Smooth muscle cell (in vitro differentiated cells): ENCODE results near the gene DLGAP1. TPM values are rescaled to one million over a fixed set of nuclear protein-coding genes. Genes with fewer than 3 reads are reported as not detected.

Source experiments
- DNase-seq: peaks from one replicate; lab custom pipeline; 2025; ENCODE audit not compliant: unreplicated experiment; lab: John Stamatoyannopoulos, UW
- H2AFZ ChIP-seq: fragments of 200-600 bp; sonication (generic); 2 replicates; pipeline ENCODE4 v1.6.0; 2016; ENCODE audit warnings: antibody characterized with exemption, low read depth, mild to moderate bottlenecking
- H3F3A ChIP-seq: fragments of 200-600 bp; sonication (generic); 2 replicates; pipeline ENCODE4 v1.6.0; 2017; ENCODE audit warnings: antibody characterized with exemption, low read depth
- H3K27ac ChIP-seq: fragments of 200-600 bp; sonication (generic); 2 replicates; pipeline ENCODE4 v1.5.1; 2016; ENCODE audit warnings: low read depth, mild to moderate bottlenecking
- H3K27me3 ChIP-seq: fragments of 200-600 bp; sonication (generic); 2 replicates; pipeline ENCODE4 v1.6.1; 2016; ENCODE audit warnings: low read depth, mild to moderate bottlenecking
- H3K36me3 ChIP-seq: fragments of 200-600 bp; sonication (generic); 2 replicates; pipeline ENCODE4 v1.5.1; 2016; ENCODE audit warnings: low read depth
- H3K4me1 ChIP-seq: fragments of 200-600 bp; sonication (generic); 2 replicates; pipeline ENCODE4 v1.5.1; 2016; ENCODE audit warnings: low read depth
- H3K4me2 ChIP-seq: fragments of 200-600 bp; sonication (generic); 2 replicates; pipeline ENCODE4 v1.6.0; 2016; ENCODE audit warnings: mild to moderate bottlenecking
- H3K4me3 ChIP-seq: fragments of 200-600 bp; sonication (generic); 2 replicates; pipeline ENCODE4 v1.5.1; 2016; ENCODE audit warnings: mild to moderate bottlenecking
- H3K79me2 ChIP-seq: fragments of 200-600 bp; sonication (generic); 2 replicates; pipeline ENCODE4 v1.6.0; 2016; ENCODE audit warnings: low read depth, mild to moderate bottlenecking
- H3K9ac ChIP-seq: fragments of 200-600 bp; sonication (generic); 2 replicates; pipeline ENCODE4 v1.6.0; 2016; ENCODE audit warnings: low read depth
- H3K9me3 ChIP-seq: fragments of 200-600 bp; sonication (generic); replicated peaks from 2 replicates; pipeline ENCODE4 v1.5.1; 2016; ENCODE audit warnings: low read depth
- H4K20me1 ChIP-seq: fragments of 200-600 bp; sonication (generic); 2 replicates; pipeline ENCODE4 v1.6.0; 2016; ENCODE audit warnings: low read depth
- WGBS: methylation state at CpG from one replicate; pipeline ENCODE4 v1.1.7; 2016; ENCODE audit warnings: low lambda C conversion rate; 5-methylcytosine and 5-hydroxymethylcytosine counted together
- polyA plus RNA-seq: library from polyadenylated mRNA; unstranded; fragments of >200 nt; fragmentation: Nextera tagmentation; extraction: Ambion mirVana; gene quantifications from 2 replicates; pipeline ENCODE4 v1.2.1, GENCODE V29; 2016
- total RNA-seq: library from RNA; depleted of rRNA; stranded (reverse); fragments of >200 nt; gene quantifications from 2 replicates; pipeline ENCODE4 v1.2.3, GENCODE V29; 2014
- TF ChIP-seq, protein P1 (sequence below): fragments of 200-600 bp; sonication (generic); IDR thresholded peaks from 2 replicates; pipeline ENCODE4 v1.5.1; 2017; ENCODE audit warnings: borderline replicate concordance, mild to moderate bottlenecking, antibody characterized with exemption; ENCODE audit not compliant: insufficient read depth, poor library complexity, severe bottlenecking

The DLGAP1 gene
- total and polyA plus RNA-seq, 2 experiments from 2014 or later: 2.6 to 11.3 TPM

DNA sequence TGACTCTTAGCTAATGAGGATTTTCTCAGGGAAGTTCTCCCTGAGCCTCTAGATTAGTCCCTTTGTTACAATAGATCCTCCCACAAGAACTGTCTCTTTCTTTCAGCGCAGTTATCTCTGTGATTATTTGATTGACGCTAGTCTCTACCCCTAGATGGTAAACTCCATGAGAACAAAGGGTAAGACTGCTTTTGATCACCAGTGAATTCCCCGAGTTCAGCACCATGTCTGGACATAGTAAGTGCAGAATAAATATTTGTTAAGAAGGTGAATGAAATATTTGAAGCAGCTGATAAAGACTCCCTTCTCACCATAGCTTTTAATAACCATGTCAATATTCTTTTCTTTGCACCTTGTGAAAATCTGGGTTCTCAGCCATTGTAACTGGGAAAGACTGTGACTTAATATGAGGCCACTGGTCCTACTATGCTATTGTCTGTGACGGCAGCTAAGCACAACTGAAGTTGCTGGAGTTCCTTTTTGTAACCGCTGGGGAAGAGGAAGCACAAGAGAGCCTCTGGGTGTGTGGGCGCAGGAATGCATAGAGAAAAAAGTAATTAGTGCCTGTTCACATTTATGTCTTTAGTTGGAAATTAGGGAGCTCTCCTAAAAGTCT is 790.4 kb downstream of the DLGAP1 start:
- Histone ChIP-seq H3K9me3 (no peaks in the 10 kb centered on the region), H3K36me3 (peaks cover 3% of the 10 kb centered on the region), H4K20me1 (no peaks in the 10 kb centered on the region), H3K27ac (peak overlapping the region; percentile 86), H3K9ac (peak overlapping the region; percentile 48), H3K27me3 (no peaks in the 10 kb centered on the region), H3F3A (peaks cover 10% of the 10 kb centered on the region), H3K79me2 (no peaks in the 10 kb centered on the region), H3K4me1 (peaks cover 21% of the 10 kb centered on the region), H2AFZ (no peak overlapping the region), H3K4me3 (no peak overlapping the region), H3K4me2 (peak overlapping the region; percentile 78)
- DNase-seq: no peak
- TF ChIP-seq, protein P1, sequence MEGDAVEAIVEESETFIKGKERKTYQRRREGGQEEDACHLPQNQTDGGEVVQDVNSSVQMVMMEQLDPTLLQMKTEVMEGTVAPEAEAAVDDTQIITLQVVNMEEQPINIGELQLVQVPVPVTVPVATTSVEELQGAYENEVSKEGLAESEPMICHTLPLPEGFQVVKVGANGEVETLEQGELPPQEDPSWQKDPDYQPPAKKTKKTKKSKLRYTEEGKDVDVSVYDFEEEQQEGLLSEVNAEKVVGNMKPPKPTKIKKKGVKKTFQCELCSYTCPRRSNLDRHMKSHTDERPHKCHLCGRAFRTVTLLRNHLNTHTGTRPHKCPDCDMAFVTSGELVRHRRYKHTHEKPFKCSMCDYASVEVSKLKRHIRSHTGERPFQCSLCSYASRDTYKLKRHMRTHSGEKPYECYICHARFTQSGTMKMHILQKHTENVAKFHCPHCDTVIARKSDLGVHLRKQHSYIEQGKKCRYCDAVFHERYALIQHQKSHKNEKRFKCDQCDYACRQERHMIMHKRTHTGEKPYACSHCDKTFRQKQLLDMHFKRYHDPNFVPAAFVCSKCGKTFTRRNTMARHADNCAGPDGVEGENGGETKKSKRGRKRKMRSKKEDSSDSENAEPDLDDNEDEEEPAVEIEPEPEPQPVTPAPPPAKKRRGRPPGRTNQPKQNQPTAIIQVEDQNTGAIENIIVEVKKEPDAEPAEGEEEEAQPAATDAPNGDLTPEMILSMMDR: peak; percentile 7
- 41% methylated on average over 6 of the region's 6 CpGs for WGBS

DNA sequence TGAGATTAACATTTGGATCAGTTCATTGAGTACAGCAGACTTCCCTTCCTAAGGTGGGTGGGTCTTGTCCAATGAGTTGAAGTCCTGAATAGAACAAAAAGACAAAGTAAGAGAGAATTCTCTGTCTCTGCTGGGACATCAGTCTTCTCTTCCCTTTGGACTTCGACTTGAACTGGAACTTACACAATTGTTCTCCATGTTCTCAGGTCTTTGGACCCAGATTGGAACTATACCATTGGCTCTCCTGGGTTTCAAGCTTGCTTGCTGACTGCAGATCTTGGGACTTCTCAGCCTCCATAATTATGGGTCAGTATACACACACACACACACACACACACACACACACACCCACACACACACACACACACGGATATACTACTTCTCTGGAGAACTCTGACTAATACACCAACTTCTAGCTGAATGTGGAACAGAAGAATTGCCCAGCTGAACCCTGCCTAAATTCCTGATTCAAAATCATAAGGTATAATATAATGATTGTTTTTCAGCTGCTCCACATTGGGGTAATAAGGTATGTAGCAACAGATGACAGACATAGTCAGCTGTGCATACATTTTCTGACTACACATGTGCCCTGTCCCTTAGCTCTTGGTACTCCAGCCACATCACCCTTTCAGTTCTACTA is 791.1 kb downstream of the DLGAP1 start:
- Histone ChIP-seq H3K27ac (peak overlapping the region; percentile 86), H3K9me3 (no peaks in the 10 kb centered on the region), H3K4me1 (peaks cover 21% of the 10 kb centered on the region), H3K9ac (peak overlapping the region; percentile 48), H4K20me1 (no peaks in the 10 kb centered on the region), H2AFZ (no peak overlapping the region), H3K27me3 (no peaks in the 10 kb centered on the region), H3F3A (peaks cover 10% of the 10 kb centered on the region), H3K4me3 (no peak overlapping the region), H3K36me3 (peaks cover 3% of the 10 kb centered on the region), H3K4me2 (no peak overlapping the region), H3K79me2 (no peaks in the 10 kb centered on the region)
- WGBS: 77% methylated on average over 2 of the region's 2 CpGs
- DNase-seq: no peak
- TF ChIP-seq, protein P1: no peak

DNA sequence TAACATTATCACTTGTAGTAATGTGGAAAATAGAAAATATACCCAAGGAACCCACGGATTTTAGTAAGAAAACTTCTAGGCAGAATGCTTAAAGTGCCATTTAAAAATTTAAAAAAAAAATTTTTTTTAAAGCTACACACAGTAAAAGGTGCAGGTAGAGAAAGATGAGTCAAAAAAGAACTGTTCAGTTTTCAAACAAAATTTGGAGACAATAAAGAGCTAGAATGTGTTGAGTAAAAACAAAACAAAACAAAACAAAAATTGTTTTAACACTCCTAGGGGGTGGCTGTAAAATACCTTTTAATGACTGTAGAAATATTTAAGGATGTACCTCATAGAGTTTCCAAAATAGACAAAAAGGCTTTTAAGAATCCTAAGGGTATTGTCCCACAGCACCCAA is 793.1 kb downstream of the DLGAP1 start:
- DNase-seq: no peak
- H2AFZ ChIP-seq: no peak overlapping the region
- H3K9ac ChIP-seq: no peak overlapping the region
- no peak overlapping the region for H3K4me2 ChIP-seq
- TF ChIP-seq, protein P1: no peak
- H3K36me3 ChIP-seq: peaks cover 3% of the 10 kb centered on the region
- peaks cover 10% of the 10 kb centered on the region for H3F3A ChIP-seq
- peaks cover 21% of the 10 kb centered on the region for H3K4me1 ChIP-seq
- H3K4me3 ChIP-seq: no peak overlapping the region
- H3K79me2 ChIP-seq: no peaks in the 10 kb centered on the region
- H4K20me1 ChIP-seq: no peaks in the 10 kb centered on the region
- H3K27me3 ChIP-seq: no peaks in the 10 kb centered on the region
- no peaks in the 10 kb centered on the region for H3K9me3 ChIP-seq
- WGBS: 93% methylated on average over 1 of the region's 1 CpG
- no peak overlapping the region for H3K27ac ChIP-seq
